SK-N-SH treated with all-trans-retinoic acid at 6 μM for 48 hours (cell line): Measurements from ENCODE around the gene CBX7.

Source experiments
- CREB5 ChIP-seq: fragments of 250-450 bp; sonication (Bioruptor Pico); IDR thresholded peaks from 2 replicates; pipeline ENCODE4 v1.5.1; 2020; ENCODE audit warnings: low read depth, mild to moderate bottlenecking, moderate library complexity
- OSR1 ChIP-seq: fragments of 250-450 bp; sonication (Bioruptor Pico); IDR thresholded peaks from 2 replicates; pipeline ENCODE4 v1.8.0; 2022; ENCODE audit warnings: moderate library complexity, mild to moderate bottlenecking, inconsistent platforms
- PATZ1 ChIP-seq: fragments of 250-450 bp; sonication (Bioruptor Pico); IDR thresholded peaks from 2 replicates; pipeline ENCODE4 v1.8.0; 2020; ENCODE audit warnings: mild to moderate bottlenecking, moderate library complexity, borderline replicate concordance
- PPARA ChIP-seq: fragments of 250-450 bp; sonication (Bioruptor Pico); IDR thresholded peaks from 2 replicates; pipeline ENCODE4 v1.5.0; 2020; ENCODE audit warnings: mild to moderate bottlenecking, borderline replicate concordance
- RARB ChIP-seq: fragments of 250-450 bp; sonication (Bioruptor Pico); IDR thresholded peaks from 2 replicates; pipeline ENCODE4 v1.8.0; 2021; ENCODE audit warnings: mild to moderate bottlenecking, moderate library complexity
- ZFP30 ChIP-seq: fragments of 450-650 bp; formaldehyde crosslinking; IDR thresholded peaks from 2 replicates; pipeline ENCODE4 v1.5.0; 2022; ENCODE audit warnings: mild to moderate bottlenecking, moderate library complexity
- ZNF70 ChIP-seq: fragments of 450-650 bp; formaldehyde crosslinking; IDR thresholded peaks from 2 replicates; pipeline ENCODE4 v1.5.0; 2020; ENCODE audit warnings: mild to moderate bottlenecking, moderate library complexity

GRCh38 chr22:39152024-39152510, 413 bp downstream of the CBX7 start:
- TF ChIP-seq OSR1 (no peak), ZNF70 (no peak), PPARA (CRISPR knock-in tag) (no peak), PATZ1 (CRISPR knock-in tag) (no peak), CREB5 (no peak), RARB (CRISPR knock-in tag) (no peak), ZFP30 (CRISPR knock-in tag) (no peak)
